H9 (cell line): ENCODE measurements around the gene ANO6. TPM values are rescaled to one million over a fixed set of nuclear protein-coding genes. Genes with fewer than 3 reads are reported as not detected.

Source experiments
- DNase-seq: peaks from one replicate; pipeline ENCODE4 v3.0.0-alpha.2; 2017
- H2AFZ ChIP-seq: one replicate; pipeline ENCODE4 v1.6.1; 2013; ENCODE audit warnings: mild to moderate bottlenecking, low read length, control low read depth, moderate library complexity
- H2AK5ac ChIP-seq: 2 replicates; pipeline ENCODE4 v1.6.1; 2013; ENCODE audit warnings: low read length, control low read depth, mixed read lengths; ENCODE audit not compliant: insufficient read length
- H2BK120ac ChIP-seq: one replicate; pipeline ENCODE4 v1.6.1; 2013; ENCODE audit warnings: low read depth, mild to moderate bottlenecking, low read length, control low read depth, inconsistent platforms; ENCODE audit not compliant: poor library complexity, severe bottlenecking
- H2BK12ac ChIP-seq: 2 replicates; pipeline ENCODE4 v1.6.1; 2013; ENCODE audit warnings: low read length, control low read depth, mixed read lengths, low read depth; ENCODE audit not compliant: insufficient read length
- H2BK15ac ChIP-seq: 2 replicates; pipeline ENCODE4 v1.6.1; 2013; ENCODE audit warnings: low read depth, low read length, control low read depth
- H2BK20ac ChIP-seq: one replicate; pipeline ENCODE4 v1.6.1; 2013; ENCODE audit warnings: low read depth, mild to moderate bottlenecking, low read length, control low read depth, inconsistent platforms; ENCODE audit not compliant: poor library complexity, severe bottlenecking
- H2BK5ac ChIP-seq: 2 replicates; pipeline ENCODE4 v1.6.1; 2013; ENCODE audit warnings: low read length, control low read depth, mixed read lengths; ENCODE audit not compliant: insufficient read length
- H3K14ac ChIP-seq: 2 replicates; pipeline ENCODE4 v1.6.1; 2013; ENCODE audit warnings: low read length, control low read depth; ENCODE audit not compliant: insufficient read depth
- H3K18ac ChIP-seq: 2 replicates; pipeline ENCODE4 v1.6.1; 2013; ENCODE audit warnings: low read depth, mild to moderate bottlenecking, mixed read lengths, low read length, control low read depth; ENCODE audit not compliant: insufficient read length
- H3K23ac ChIP-seq: 2 replicates; pipeline ENCODE4 v1.6.1; 2013; ENCODE audit warnings: low read length, control low read depth, mixed read lengths, low read depth; ENCODE audit not compliant: insufficient read length
- H3K23me2 ChIP-seq: 2 replicates; pipeline ENCODE4 v1.6.1; 2013; ENCODE audit warnings: low read depth, mild to moderate bottlenecking, mixed read lengths, low read length, control low read depth; ENCODE audit not compliant: insufficient read length, poor library complexity, severe bottlenecking
- H3K27ac ChIP-seq: 2 replicates; pipeline ENCODE4 v1.5.1; 2013; ENCODE audit warnings: low read length, control low read depth, mixed read lengths, low read depth; ENCODE audit not compliant: insufficient read length
- H3K27me3 ChIP-seq: 2 replicates; pipeline ENCODE4 v1.6.1; 2013; ENCODE audit warnings: low read length, control low read depth, inconsistent platforms; ENCODE audit not compliant: insufficient read depth
- H3K4ac ChIP-seq: 2 replicates; pipeline ENCODE4 v1.6.1; 2013; ENCODE audit warnings: low read depth, mild to moderate bottlenecking, control low read depth, inconsistent platforms, low read length, moderate library complexity
- H3K4me1 ChIP-seq: 2 replicates; pipeline ENCODE4 v1.6.1; 2013; ENCODE audit warnings: low read length, control low read depth, inconsistent platforms; ENCODE audit not compliant: insufficient read depth
- H3K4me2 ChIP-seq: 2 replicates; pipeline ENCODE4 v1.6.1; 2013; ENCODE audit warnings: low read length, control low read depth, mixed read lengths; ENCODE audit not compliant: insufficient read length, insufficient read depth
- H3K56ac ChIP-seq: 2 replicates; pipeline ENCODE4 v1.6.1; 2013; ENCODE audit warnings: low read depth, mild to moderate bottlenecking, mixed read lengths, low read length, control low read depth; ENCODE audit not compliant: insufficient read length
- H3K79me1 ChIP-seq: 2 replicates; pipeline ENCODE4 v1.6.1; 2013; ENCODE audit warnings: low read depth, mild to moderate bottlenecking, moderate library complexity, low read length, control low read depth, inconsistent platforms; ENCODE audit not compliant: insufficient read depth, poor library complexity, severe bottlenecking
- H3K79me2 ChIP-seq: 2 replicates; pipeline ENCODE4 v1.6.1; 2013; ENCODE audit warnings: low read length, control low read depth, inconsistent platforms; ENCODE audit not compliant: insufficient read depth
- H3K9ac ChIP-seq: 2 replicates; pipeline ENCODE4 v1.6.1; 2013; ENCODE audit warnings: low read length, control low read depth, mixed read lengths; ENCODE audit not compliant: insufficient read length; ENCODE audit errors: extremely low read depth
- H3K9me3 ChIP-seq: one replicate; pipeline ENCODE4 v1.6.1; 2013; ENCODE audit warnings: low read depth, low read length, inconsistent platforms; ENCODE audit not compliant: control insufficient read depth
- H3T11ph ChIP-seq: one replicate; pipeline ENCODE4 v1.6.1; 2013; ENCODE audit warnings: mild to moderate bottlenecking, low read length, control low read depth, inconsistent platforms
- H4K20me1 ChIP-seq: one replicate; pipeline ENCODE4 v1.6.1; 2013; ENCODE audit not compliant: control insufficient read depth, insufficient read length, insufficient read depth
- H4K5ac ChIP-seq: 2 replicates; pipeline ENCODE4 v1.6.1; 2013; ENCODE audit warnings: low read depth, mild to moderate bottlenecking, mixed read lengths, low read length, control low read depth; ENCODE audit not compliant: insufficient read length
- H4K8ac ChIP-seq: replicated peaks from 2 replicates; pipeline ENCODE4 v1.6.1; 2013; ENCODE audit warnings: low read length, control low read depth, mixed read lengths, low read depth; ENCODE audit not compliant: insufficient read length
- H4K91ac ChIP-seq: 2 replicates; pipeline ENCODE4 v1.6.1; 2013; ENCODE audit warnings: low read depth, mild to moderate bottlenecking, moderate library complexity, mixed read lengths, low read length, control low read depth; ENCODE audit not compliant: insufficient read length
- H3K27ac Mint-ChIP-seq, 3 experiments: 2 replicates in 2 of 3; 3 replicates in 1 of 3; pipeline ENCODE4 v1.8.0; 2020 to 2021; ENCODE audit warnings: mixed read lengths in 3 of 3, mild to moderate bottlenecking in 1 of 3, moderate library complexity in 1 of 3
- H3K27me3 Mint-ChIP-seq: 2 replicates; pipeline ENCODE4 v1.8.0; 2021; ENCODE audit warnings: low read depth, mild to moderate bottlenecking, moderate library complexity, mixed read lengths
- H3K36me3 Mint-ChIP-seq, 3 experiments: 2 replicates in 2 of 3; 3 replicates in 1 of 3; pipeline ENCODE4 v1.8.0; 2020 to 2021; ENCODE audit warnings: low read depth in 3 of 3, mixed read lengths in 3 of 3; ENCODE audit not compliant: insufficient read depth in 1 of 3
- H3K4me1 Mint-ChIP-seq, 2 experiments: 2 replicates each; pipeline ENCODE4 v1.8.0; 2020; ENCODE audit warnings: mixed read lengths in 2 of 2
- H3K4me3 Mint-ChIP-seq, 2 experiments: 2 replicates in 1 of 2; 3 replicates in 1 of 2; pipeline ENCODE4 v1.8.0; 2020 to 2021; ENCODE audit warnings: mild to moderate bottlenecking in 2 of 2, mixed read lengths in 2 of 2, moderate library complexity in 1 of 2
- H3K9me3 Mint-ChIP-seq, 2 experiments: 2 replicates in 1 of 2; 3 replicates in 1 of 2; pipeline ENCODE4 v1.8.0; 2020; ENCODE audit warnings: mild to moderate bottlenecking in 2 of 2, mixed read lengths in 2 of 2, moderate library complexity in 1 of 2
- WGBS: extraction: QIAGEN DNeasy Blood & Tissue Kit; methylation state at CpG from one replicate; pipeline ENCODE4 v1.1.7; 2013; ENCODE audit warnings: missing lambda C conversion rate, low lambda C conversion rate, mixed read lengths; ENCODE audit not compliant: insufficient read length; ENCODE audit errors: extremely low coverage; 5-methylcytosine and 5-hydroxymethylcytosine counted together
- total RNA-seq: library from RNA; stranded (reverse); gene quantifications from 2 replicates; pipeline ENCODE4 v1.2.1, GENCODE V29; 2021
- TF ChIP-seq, protein P1 (sequence below): fragments of 200-600 bp; sonication (generic); conservative IDR thresholded peaks from 3 replicates; pipeline ENCODE4 v1.8.0; 2021; ENCODE audit warnings: antibody characterized with exemption, mild to moderate bottlenecking

Gene ANO6
- total RNA-seq, 1 experiment from 2014 or later: 24.3 TPM

DNA sequence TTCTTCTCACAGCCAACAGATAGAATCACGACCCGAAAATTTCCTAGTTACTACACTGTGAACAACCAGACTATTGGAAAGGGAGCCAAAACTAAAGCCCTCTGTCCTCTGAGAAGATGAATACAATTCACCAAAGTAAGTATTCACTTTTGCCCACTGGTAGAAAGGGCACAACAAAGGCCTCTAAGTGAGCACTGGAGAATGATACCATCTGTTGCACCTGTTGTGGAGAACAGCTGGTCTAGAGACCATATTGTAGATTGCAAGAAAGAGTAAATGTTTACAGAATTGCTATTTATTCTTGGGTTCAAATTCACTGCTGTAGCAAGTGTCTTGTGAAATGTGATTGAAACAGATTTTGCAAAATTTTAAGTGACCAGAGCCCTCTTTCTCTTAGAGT, 46.9 kb upstream of the ANO6 start:
- Mint-ChIP-seq H3K27me3 (no peaks in the 10 kb centered on the region; the same call in 1 of the 2 replicates), H3K27ac (no peak overlapping the region), H3K9me3 (no peaks in the 10 kb centered on the region), H3K36me3 (peaks cover 1 to 2% (median 1%) of the 10 kb centered on the region in 3 experiments), H3K4me3 (no peak overlapping the region), H3K4me1 (no peaks in the 10 kb centered on the region)
- Histone ChIP-seq H4K91ac (no peak overlapping the region), H3K14ac (no peak overlapping the region), H3K27me3 (no peaks in the 10 kb centered on the region), H2BK20ac (no peak overlapping the region), H3K56ac (no peak overlapping the region), H3K79me1 (no peaks in the 10 kb centered on the region), H3K4me2 (no peak overlapping the region), H4K5ac (no peak overlapping the region), H2BK15ac (no peak overlapping the region), H2BK5ac (no peak overlapping the region), H2AK5ac (no peak overlapping the region), H2BK12ac (no peak overlapping the region), H3K27ac (no peak overlapping the region), H3K4me1 (no peaks in the 10 kb centered on the region), H3T11ph (no peak overlapping the region), H3K9me3 (no peaks in the 10 kb centered on the region), H4K8ac (no peak overlapping the region), H3K4ac (no peak overlapping the region), H3K9ac (no peak overlapping the region), H3K23me2 (no peaks in the 10 kb centered on the region), H2BK120ac (no peak overlapping the region), H2AFZ (no peak overlapping the region), H3K79me2 (no peaks in the 10 kb centered on the region), H4K20me1 (no peaks in the 10 kb centered on the region), H3K23ac (no peak overlapping the region), H3K18ac (no peak overlapping the region)
- no peak for DNase-seq
- WGBS: no CpG with 5 or more reads among the region's 2 CpGs
- TF ChIP-seq, protein P1, sequence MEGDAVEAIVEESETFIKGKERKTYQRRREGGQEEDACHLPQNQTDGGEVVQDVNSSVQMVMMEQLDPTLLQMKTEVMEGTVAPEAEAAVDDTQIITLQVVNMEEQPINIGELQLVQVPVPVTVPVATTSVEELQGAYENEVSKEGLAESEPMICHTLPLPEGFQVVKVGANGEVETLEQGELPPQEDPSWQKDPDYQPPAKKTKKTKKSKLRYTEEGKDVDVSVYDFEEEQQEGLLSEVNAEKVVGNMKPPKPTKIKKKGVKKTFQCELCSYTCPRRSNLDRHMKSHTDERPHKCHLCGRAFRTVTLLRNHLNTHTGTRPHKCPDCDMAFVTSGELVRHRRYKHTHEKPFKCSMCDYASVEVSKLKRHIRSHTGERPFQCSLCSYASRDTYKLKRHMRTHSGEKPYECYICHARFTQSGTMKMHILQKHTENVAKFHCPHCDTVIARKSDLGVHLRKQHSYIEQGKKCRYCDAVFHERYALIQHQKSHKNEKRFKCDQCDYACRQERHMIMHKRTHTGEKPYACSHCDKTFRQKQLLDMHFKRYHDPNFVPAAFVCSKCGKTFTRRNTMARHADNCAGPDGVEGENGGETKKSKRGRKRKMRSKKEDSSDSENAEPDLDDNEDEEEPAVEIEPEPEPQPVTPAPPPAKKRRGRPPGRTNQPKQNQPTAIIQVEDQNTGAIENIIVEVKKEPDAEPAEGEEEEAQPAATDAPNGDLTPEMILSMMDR: no peak
